HG03108 (cell line): Measurements from ENCODE around the gene PSMA3.

Experiments used
- ATAC-seq: cut with Tn5 transposase; IDR thresholded peaks from one replicate; pipeline ENCODE4 v1.9.1; 2021; ENCODE audit warnings: moderate library complexity; ENCODE audit not compliant: unreplicated experiment

PSMA3 gene

GRCh38 chr14:58298477-58299400 lies 54.1 kb downstream of the PSMA3 start, which contains the start of gene ARID4A:
ARID4A (plus strand) TSS chr14:58298555; CDS start chr14:58299855, 1,300 bp downstream.
- no peak for ATAC-seq

- ATAC-seq = no peak
Observed at GRCh38 chr14:58299401-58300330, 55.0 kb downstream of the PSMA3 start.

GRCh38 chr14:58301416-58301815 lies 56.8 kb downstream of the PSMA3 start:
- no peak for ATAC-seq

GRCh38 chr14:58305730-58306129 lies 61.1 kb downstream of the PSMA3 start:
- ATAC-seq = no peak

GRCh38 chr14:58307597-58308316 lies 63.1 kb downstream of the PSMA3 start:
- ATAC-seq = no peak

- ATAC-seq = no peak
Observed at GRCh38 chr14:58309086-58309485, 64.4 kb downstream of the PSMA3 start.

- ATAC-seq = no peak
Observed at GRCh38 chr14:58313699-58314098, 69.1 kb downstream of the PSMA3 start.

- ATAC-seq = no peak
Observed at GRCh38 chr14:58315606-58316005, 71.0 kb downstream of the PSMA3 start.
